Sigmoid colon (tissue), 4 donors: ENCODE measurements around the gene SGCE.

Experiments used
- POLR2AphosphoS5 ChIP-seq, 4 donors: sonication (generic); formaldehyde crosslinking; IDR thresholded peaks; one replicate each; pipeline ENCODE4 v1.6.1; 2017; ENCODE audit warnings: antibody characterized with exemption in 4 of 4
- TF ChIP-seq, protein P1 (sequence below), 4 experiments: fragments of 450-650 bp in 3 of 4; fragments of 200-600 bp in 1 of 4; IDR thresholded peaks; one replicate each; pipeline ENCODE4 v1.5.1; 2016 to 2019; ENCODE audit warnings: antibody characterized with exemption in 4 of 4, mild to moderate bottlenecking in 3 of 4, moderate library complexity in 2 of 4

DNA sequence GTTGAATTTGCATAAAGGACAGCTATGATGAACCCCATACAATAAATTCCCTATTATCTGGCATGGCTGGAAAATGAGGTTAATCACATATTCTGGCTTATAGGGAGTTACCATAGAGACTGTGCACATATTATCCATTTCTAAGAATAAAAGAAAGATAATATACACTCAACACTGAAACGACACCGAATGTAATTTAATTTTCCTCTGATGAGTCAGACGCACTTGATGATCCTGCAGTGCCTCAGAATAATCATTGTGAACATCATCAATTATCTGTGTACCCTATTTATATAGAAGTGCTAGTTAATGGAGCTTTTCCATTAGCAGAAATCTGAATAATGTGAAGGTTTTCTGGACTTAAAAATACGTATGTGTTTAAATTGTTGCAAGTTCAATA lies 60.2 kb downstream of the SGCE start:
- TF ChIP-seq, protein P1, sequence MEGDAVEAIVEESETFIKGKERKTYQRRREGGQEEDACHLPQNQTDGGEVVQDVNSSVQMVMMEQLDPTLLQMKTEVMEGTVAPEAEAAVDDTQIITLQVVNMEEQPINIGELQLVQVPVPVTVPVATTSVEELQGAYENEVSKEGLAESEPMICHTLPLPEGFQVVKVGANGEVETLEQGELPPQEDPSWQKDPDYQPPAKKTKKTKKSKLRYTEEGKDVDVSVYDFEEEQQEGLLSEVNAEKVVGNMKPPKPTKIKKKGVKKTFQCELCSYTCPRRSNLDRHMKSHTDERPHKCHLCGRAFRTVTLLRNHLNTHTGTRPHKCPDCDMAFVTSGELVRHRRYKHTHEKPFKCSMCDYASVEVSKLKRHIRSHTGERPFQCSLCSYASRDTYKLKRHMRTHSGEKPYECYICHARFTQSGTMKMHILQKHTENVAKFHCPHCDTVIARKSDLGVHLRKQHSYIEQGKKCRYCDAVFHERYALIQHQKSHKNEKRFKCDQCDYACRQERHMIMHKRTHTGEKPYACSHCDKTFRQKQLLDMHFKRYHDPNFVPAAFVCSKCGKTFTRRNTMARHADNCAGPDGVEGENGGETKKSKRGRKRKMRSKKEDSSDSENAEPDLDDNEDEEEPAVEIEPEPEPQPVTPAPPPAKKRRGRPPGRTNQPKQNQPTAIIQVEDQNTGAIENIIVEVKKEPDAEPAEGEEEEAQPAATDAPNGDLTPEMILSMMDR (IDR thresholded peaks at IDR 0.05) = no peak
- no peak for TF ChIP-seq POLR2AphosphoS5 (IDR thresholded peaks at IDR 0.05)
